Activated CD4-positive, alpha-beta T cell treated with anti-CD3 and anti-CD28 coated beads, Interleukin-10, Interleukin-2, amounts not matched to agents 100 ng/mL and 50 ng/mL, durations not matched to agents 16 hours and 8 hours (primary cell): ENCODE data around the gene CLMP.

Experiments used
- DNase-seq: peaks from one replicate; pipeline ENCODE4 v3.0.0-alpha.2; 2020

Gene CLMP

GRCh38 chr11:123195188-123196059 lies at the start of gene CLMP:
CLMP (minus strand) TSS chr11:123195248; CDS start chr11:123194940, 308 bp downstream.
- DNase-seq: no peak

GRCh38 chr11:123241874-123242543 lies 47.0 kb upstream of the CLMP start:
- no peak for DNase-seq

DNA sequence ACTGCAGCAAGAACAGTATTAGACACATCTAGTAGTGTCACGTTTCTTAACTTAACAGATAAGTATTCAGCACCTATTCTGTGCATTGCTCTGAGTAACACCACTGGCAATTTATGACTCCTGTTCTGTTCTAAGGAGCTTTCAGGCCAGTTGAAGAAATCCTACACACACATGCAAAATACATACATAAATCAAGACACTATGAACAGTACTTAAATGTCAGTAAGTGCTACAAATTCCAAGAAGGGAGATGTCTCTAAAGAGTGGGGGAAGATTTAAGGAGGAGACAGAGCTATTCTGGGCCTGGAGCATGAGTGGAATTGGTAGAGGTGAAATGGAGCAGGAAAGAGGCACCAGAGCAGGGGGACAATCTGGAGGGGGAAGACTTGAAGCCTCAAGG lies 46.2 kb upstream of the CLMP start:
- DNase-seq: no peak

DNA sequence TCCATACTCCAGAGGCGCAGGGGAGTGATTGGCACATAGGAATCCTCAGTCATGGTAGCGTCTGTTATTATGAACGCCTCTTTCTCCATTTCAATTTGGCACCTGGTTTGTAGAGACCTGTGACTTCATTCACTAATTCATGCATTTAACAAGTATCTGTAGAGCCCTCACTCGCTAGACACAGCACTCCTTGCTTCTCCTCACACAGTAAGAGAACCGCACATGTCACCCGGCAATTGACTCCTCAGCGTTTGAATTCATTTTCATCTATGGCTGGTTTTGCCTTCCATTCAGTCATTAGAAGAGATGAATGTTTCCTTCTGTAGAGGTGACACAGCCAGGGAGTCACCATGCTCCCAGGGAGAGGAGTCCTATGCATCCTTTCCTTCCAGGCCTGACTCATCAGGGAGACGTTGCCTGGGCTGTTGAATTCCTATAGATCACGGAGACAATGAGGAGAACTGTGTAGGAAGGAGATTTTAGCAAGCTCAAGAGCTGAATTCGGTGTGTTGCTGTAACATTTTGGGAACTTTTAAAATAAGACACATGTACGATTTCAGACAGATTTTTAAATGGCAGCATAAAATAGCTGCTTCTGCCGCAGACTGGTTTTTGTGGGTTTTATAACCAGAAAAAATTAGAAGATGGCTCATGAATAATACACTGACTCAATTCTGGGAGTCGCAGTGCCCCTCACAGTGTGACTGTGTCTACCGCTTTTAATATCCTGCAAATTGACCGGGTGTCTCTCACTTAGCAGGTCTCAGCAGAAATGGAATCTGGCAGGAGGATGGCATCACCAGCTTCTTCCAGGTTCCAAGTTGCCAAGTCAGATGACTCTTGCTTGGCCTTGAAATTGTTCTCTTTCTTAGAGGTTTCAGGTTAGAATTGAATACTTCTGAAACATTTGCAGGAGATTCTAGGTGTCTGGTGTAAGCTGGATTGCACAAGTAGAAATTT lies 44.4 kb upstream of the CLMP start:
- DNase-seq: no peak

DNA sequence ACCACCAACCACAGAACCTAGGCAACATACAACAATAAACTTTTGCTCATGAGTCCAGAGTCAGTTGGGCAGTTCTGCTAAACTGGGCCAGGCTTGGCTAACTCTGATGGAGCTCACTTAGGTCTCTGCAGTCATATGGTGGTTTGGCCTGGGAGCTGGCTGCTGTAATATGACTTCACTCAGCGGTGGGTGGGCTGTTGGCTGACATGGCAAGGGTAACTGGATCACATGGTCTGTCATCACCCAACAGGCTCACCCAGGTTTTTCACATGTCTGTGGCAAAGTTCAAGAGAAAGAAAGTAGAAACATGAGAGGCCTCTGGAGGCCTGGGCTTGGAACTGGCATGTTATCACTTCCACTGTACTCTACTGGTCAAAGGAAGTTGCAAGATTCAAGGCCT lies 43.2 kb upstream of the CLMP start:
- no peak for DNase-seq

- no peak for DNase-seq
Observed at GRCh38 chr11:123236879-123237278, 41.8 kb upstream of the CLMP start.

GRCh38 chr11:123235656-123236261 lies 40.7 kb upstream of the CLMP start:
- DNase-seq: no peak

DNA sequence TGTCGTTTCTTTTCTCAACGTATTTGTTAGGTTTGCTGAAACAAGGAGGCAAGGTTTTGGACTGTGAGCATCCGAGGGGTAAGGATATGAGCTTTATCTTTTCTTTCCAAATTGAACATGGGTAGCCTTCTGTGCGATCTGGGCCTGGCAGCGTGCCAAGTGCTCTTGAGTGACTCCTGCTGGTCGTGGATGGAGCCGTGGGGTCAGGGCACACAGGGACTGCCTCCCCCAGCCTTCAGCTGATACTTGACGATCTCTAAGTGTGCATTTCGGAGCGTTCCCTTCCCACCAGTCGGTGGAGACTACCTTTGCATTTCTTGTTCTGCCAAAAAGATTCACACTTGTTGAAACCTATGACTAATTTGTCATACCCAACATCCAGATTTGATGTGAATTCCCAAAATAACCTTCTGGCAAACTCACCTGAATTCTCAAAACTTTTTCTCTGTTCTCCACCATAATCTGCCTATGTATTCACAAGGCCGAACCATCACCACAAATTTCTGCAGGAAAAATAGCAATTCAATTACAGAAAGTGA lies 40.1 kb upstream of the CLMP start:
- DNase-seq: peak; percentile 47

GRCh38 chr11:123233975-123234334 lies 38.9 kb upstream of the CLMP start:
- no peak for DNase-seq

DNA sequence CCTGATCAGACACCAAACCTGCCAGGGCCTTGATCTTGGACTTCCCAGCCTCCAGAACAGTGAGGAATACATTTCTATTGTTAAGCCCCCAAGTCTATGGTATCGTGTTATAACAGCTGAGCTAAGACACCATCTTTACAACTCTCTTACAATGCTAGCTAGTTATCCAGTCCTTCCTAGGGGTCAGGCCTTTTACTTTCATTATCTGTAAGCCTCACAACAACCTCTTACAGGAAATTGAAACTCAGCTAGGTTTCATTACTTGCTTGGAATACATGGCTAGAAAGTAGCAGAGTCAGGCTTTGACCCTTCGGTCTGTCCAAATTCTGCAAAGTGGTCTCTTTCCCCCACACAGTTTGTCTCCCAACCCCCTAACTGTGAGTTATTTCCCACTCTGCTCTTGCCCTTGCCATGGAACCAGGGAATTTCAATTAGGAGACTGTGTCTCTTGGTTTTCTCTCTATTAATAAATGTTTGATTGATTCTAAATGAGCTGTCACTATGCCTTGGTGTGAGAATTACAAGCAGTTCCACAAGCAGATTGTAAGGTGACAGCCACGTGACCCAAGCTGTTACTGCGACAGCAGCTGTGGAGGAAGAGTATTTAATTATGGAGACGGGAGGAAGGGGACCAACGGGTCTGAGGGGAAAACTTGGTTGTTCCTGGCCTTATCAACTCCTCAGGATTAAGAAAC lies 38.4 kb upstream of the CLMP start:
- peak; percentile 55 for DNase-seq

DNA sequence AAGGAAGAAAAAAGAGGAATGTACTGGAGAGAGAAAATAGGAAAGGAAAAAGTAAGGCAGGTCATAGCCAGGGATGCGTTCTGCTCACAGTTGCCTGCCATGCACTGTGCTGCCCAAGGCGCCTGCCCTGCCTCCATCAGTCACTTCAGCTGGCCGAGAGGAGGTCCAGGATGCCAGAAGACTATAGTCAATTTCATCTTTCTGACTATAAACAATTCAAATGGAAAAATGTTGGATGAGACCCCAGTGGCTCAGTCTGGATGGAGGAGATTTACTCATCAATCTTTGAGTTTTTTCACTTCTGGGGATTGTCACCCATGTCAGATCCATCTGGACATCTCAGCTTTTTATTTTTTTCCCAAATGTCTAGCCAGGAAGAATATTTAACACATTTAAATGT lies 36.7 kb upstream of the CLMP start:
- no peak for DNase-seq

DNA sequence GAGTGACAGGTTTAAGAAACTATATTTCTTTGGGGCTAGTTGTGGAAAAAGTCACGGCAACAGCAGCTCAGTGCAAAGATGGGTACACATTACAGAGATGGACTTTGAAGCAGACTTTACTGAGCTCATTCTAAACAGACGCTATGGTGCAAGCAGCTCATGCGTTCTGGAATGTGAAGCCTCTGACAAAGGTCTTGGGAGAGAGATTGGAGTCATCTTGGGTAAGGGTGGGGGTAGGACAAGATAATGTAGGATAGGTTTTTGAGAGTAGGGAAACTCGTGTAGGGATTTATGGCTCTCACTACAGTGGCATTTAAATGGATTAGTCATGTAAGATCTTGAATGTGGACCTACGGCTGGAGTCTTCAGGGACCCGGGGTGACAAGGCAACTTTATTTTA lies 36.2 kb upstream of the CLMP start:
- no peak for DNase-seq

DNA sequence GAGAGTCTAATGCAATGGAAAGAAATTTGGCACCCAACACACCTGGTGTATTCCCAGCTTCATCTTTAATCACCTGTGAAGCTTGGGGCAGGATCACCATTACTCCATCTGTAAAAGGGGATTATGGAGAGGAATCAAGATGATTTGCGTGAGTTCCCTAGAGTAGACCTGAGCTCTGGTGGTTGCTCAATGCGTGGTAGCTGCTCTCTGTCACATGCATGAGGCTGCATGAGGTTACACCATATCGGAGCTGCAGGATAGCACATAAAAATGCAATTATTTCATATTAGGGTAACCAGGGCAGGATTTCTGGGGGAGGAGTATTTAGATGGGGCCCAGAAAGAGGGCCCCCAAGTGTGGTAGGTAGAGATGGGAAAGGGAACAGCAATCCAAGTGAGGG lies 35.3 kb upstream of the CLMP start:
- no peak for DNase-seq

DNA sequence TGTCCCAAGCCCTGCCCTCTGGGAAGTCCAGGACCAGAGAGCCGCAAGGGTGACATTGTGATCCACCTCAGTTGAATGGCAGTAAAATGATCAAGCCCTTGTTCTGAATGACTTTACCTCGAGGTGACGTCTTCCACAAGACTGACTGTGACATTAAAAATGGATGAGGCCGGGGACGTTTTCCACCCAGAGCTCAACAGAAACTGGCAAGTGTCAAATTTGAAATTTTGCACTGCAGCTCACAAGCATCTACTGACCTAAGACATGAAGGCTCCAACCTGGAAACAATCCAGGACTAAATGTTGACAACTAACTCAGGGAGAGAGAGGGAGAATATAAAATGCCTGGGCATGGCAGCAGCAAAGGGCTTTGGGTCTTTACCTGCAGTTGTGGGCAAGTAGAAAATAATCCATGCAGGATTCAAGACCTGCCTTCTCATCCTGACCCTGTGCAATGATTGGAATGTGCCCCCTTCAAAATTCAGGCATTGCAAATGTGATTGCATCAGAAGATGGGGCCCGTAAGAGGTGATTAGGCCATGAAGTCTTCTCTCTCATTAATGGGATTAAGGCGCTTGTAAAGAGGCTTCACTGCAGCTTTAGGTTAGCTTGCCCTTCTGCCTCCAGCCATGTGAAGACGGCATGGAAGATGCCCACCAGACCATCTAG lies 33.6 kb upstream of the CLMP start:
- DNase-seq: no peak

GRCh38 chr11:123227763-123228495 lies 32.9 kb upstream of the CLMP start:
- DNase-seq: no peak

DNA sequence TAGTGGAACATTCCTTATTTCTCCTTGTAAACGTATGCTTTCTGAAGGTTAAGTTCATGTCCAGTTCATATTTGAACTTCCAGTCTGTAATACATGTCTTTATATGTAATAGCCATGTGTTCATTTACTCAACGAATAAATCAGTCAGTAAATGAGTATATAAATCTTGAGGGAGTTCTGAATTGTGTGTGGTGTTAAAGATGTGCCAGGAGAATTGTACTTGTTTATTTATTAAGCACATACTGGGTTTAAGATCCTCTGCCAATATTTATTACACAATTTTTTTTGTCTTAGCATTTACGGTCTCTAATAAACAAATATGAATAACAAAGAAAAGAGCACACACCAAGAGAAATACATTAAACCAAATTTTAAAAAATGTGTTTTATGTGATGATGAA lies 26.5 kb upstream of the CLMP start:
- DNase-seq: no peak

- DNase-seq: no peak
Observed at GRCh38 chr11:123221096-123221561, 26.1 kb upstream of the CLMP start.

DNA sequence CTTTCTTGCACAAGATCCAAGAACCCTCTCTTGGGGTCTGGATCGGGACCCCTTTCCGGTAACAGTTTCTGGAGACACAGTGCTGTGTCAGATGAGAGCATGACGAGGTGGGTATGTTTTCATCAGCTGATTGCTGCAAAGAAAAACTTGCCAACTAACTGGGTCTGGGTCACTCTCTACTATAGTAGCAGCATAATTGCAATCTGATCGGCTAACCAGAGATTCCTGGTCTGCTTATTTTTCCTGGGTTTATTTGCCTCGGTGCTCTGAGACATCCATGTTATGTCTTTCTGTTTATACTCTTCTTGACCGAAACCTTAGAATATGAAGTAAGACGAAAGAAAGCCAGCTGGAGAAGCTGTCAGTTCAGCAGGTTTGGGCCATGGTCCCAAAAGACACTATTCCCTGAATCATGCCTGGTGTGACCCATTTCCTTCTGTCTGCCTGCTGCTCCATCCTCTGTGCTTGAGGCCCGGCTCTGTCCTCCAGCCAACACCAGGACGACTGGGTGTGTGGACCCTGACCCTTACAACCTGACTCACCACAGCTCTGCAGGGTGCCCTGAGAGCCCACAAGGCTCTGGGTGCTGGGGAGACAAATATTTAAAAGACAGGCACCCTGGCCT lies 24.1 kb upstream of the CLMP start:
- no peak for DNase-seq

DNA sequence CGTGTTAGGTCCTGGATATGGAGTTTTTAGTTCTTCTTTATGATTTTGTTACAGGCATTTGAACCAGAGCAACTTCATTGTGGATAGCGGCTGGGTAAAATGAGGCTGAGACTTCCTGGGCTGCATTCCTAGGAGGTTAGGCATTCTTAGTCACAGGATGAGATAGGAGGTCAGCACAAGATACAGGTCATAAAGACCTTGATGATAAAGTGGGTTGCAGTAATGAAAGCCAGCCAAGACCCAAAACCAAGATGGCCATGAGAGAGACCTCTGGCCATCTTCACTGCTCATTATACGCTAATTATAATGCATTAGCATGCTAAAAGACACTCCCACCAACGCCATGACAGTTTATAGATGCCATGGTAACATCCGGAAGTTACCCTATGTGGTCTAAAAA lies 23.4 kb upstream of the CLMP start:
- no peak for DNase-seq

DNA sequence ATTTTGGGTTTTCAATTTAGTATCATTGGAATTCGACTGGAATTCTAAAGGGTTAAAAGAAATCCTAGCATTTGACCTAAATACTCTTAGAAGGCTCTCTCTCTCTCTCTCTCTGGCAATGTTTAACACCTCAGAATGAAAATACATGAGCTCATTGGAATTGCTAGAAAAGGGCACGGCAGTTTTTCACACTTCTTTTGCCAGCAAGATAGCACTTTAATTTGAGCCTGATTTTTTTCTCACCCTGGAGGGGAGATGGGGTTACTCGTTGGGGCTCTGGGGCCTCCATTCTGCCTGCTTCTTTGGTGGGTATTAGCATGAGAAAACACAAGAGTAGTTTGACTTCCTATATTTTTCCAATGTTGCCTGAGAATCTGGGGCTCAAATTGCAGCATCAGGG lies 22.8 kb upstream of the CLMP start:
- DNase-seq: no peak
